K562 (cell line): ENCODE results near the gene PPP1R13L. TPM values are rescaled to one million over a fixed set of nuclear protein-coding genes. Genes with fewer than 3 reads are reported as not detected.

Experiments
- BACH1 ChIP-seq: fragments of 200-800 bp; sonication (Bioruptor generic); IDR thresholded peaks from 2 replicates; pipeline ENCODE4 v1.6.1; 2016; ENCODE audit warnings: missing genetic modification characterization, missing compliant biosample characterization
- BDP1 ChIP-seq: IDR thresholded peaks from 3 replicates; pipeline ENCODE4 v1.6.1; 2011; ENCODE audit not compliant: insufficient read length, insufficient read depth
- NR2F6 ChIP-seq: fragments of 450-650 bp; formaldehyde crosslinking; IDR thresholded peaks from 2 replicates; pipeline ENCODE4 v1.4.0; 2020; ENCODE audit warnings: mild to moderate bottlenecking
- SP2 ChIP-seq: IDR thresholded peaks from 2 replicates; pipeline ENCODE4 v1.6.1; 2011; ENCODE audit warnings: mild to moderate bottlenecking, low read depth, low read length, moderate library complexity; ENCODE audit not compliant: poor library complexity, severe bottlenecking; ENCODE audit errors: extremely low read depth
- ZNF311 ChIP-seq: fragments of 250-450 bp; sonication (Bioruptor Pico); IDR thresholded peaks from 2 replicates; pipeline ENCODE4 v1.4.0; 2020; ENCODE audit warnings: mild to moderate bottlenecking, moderate library complexity
- ZNF444 ChIP-seq: fragments of 250-450 bp; sonication (Bioruptor Pico); IDR thresholded peaks from 2 replicates; pipeline ENCODE4 v1.4.0; 2020; ENCODE audit warnings: mild to moderate bottlenecking, moderate library complexity
- polyA plus RNA-seq, 8 experiments: library from polyadenylated mRNA; depleted of rRNA in 4 of 8; stranded (reverse) in 5 of 8; unstranded in 3 of 8; fragments of >200 nt; fragmentation: Nextera tagmentation in 2 of 8; fragmentation: Illumina TruSeq in 1 of 8; extraction: Ambion mirVana in 2 of 8; extraction: Trizol in 1 of 8; gene quantifications; 2 replicates each; pipeline versions ENCODE4 v1.2.1 to v1.2.3, GENCODE V29; 2011 to 2014; ENCODE audit warnings: inconsistent platforms in 1 of 8, missing spikeins in 1 of 8
- total RNA-seq, 7 experiments: library from RNA; depleted of rRNA in 6 of 7; stranded (reverse); fragments of >200 nt in 6 of 7; fragmentation: Illumina TruSeq in 2 of 7; extraction: Trizol in 2 of 7; gene quantifications; 2 replicates each; pipeline versions ENCODE4 v1.2.1 to v1.2.3, GENCODE V29; 2011 to 2021; ENCODE audit warnings: low replicate concordance in 1 of 7
- TF ChIP-seq, protein P1 (sequence below): fragments of 450-650 bp; formaldehyde crosslinking; IDR thresholded peaks from 2 replicates; pipeline ENCODE4 v1.4.0; 2020; ENCODE audit warnings: mild to moderate bottlenecking, moderate library complexity
- TF ChIP-seq, protein P2 (sequence below), 3 experiments: IDR thresholded peaks in 2 of 3; conservative IDR thresholded peaks in 1 of 3; 2 replicates each; pipeline ENCODE4 v1.5.1; 2011 to 2012; ENCODE audit warnings: low read length in 3 of 3, mild to moderate bottlenecking in 3 of 3, control low read depth in 2 of 3, improper control_type of control experiment in 1 of 3, inconsistent platforms in 1 of 3, low read depth in 1 of 3, mixed read lengths in 1 of 3, moderate library complexity in 1 of 3; ENCODE audit not compliant: insufficient read depth in 2 of 3
- TF ChIP-seq, protein P3 (sequence below): fragments of 450-650 bp; IDR thresholded peaks from 2 replicates; pipeline ENCODE4 v1.6.1; 2018; ENCODE audit not compliant: partially characterized antibody
- TF ChIP-seq, protein P4 (sequence below): fragments of 200-800 bp; sonication (Bioruptor generic); IDR thresholded peaks from 2 replicates; pipeline ENCODE4 v1.6.1; 2017; ENCODE audit warnings: missing genetic modification characterization, missing compliant biosample characterization
- TF ChIP-seq, protein P5 (sequence below): fragments of 200-800 bp; sonication (Bioruptor generic); IDR thresholded peaks from 2 replicates; pipeline ENCODE4 v1.6.1; 2017; ENCODE audit warnings: missing genetic modification characterization, missing compliant biosample characterization

The PPP1R13L gene
- total and polyA plus RNA-seq, 9 of the 15 experiments (the other 6 are each of a cell fraction or from before 2014, with no cell fraction given), result 0.32 to 6.7 (median 2.0) TPM

DNA sequence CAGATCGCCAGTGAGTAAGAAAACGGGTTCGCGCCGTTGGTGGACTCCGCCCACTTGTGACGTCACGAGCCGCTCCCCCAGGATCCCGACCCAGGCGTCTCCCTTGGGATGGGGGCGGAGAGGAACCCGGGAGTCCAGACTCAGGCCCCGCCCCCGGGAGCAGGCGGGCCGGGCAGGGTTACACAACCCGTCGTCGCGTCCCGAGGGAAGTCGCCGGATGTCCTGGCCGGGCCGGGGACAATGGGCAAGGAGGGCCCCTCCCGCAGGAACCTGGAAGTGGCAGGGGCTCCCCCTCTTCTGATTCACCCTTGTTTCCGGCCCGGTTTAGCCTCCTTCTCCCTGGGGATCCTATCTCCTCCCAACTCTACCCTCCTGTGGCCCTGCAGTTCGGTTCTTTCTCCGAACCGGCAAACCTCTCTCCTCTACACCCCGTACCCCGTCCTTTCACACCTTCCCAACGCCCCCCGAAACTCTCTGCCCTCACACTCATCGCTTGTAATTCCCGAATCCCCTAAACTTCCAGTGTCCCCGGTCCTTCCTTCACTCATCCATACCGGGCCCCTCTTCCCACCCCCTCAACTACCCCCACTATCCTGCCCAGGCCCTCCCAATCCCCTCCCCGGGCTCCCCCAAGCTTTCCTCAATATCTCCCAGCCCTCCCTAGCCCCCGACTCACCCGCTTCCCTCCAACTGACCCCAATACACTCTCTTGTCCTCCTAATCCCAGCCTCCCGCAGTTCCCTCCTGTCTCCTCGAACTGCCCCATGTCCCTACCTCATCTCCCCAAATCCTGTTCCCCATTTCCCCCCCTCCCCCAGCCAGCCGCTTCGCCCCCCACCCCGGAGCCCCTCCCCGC lies 38.8 kb upstream of the PPP1R13L start (continued):
- TF ChIP-seq, protein P1, sequence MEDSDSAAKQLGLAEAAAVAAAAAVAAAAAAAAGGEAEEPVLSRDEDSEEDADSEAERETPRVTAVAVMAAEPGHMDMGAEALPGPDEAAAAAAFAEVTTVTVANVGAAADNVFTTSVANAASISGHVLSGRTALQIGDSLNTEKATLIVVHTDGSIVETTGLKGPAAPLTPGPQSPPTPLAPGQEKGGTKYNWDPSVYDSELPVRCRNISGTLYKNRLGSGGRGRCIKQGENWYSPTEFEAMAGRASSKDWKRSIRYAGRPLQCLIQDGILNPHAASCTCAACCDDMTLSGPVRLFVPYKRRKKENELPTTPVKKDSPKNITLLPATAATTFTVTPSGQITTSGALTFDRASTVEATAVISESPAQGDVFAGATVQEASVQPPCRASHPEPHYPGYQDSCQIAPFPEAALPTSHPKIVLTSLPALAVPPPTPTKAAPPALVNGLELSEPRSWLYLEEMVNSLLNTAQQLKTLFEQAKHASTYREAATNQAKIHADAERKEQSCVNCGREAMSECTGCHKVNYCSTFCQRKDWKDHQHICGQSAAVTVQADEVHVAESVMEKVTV (CRISPR knock-in tag), result no peak
- TF ChIP-seq, protein P2, sequence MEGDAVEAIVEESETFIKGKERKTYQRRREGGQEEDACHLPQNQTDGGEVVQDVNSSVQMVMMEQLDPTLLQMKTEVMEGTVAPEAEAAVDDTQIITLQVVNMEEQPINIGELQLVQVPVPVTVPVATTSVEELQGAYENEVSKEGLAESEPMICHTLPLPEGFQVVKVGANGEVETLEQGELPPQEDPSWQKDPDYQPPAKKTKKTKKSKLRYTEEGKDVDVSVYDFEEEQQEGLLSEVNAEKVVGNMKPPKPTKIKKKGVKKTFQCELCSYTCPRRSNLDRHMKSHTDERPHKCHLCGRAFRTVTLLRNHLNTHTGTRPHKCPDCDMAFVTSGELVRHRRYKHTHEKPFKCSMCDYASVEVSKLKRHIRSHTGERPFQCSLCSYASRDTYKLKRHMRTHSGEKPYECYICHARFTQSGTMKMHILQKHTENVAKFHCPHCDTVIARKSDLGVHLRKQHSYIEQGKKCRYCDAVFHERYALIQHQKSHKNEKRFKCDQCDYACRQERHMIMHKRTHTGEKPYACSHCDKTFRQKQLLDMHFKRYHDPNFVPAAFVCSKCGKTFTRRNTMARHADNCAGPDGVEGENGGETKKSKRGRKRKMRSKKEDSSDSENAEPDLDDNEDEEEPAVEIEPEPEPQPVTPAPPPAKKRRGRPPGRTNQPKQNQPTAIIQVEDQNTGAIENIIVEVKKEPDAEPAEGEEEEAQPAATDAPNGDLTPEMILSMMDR (IDR thresholded peaks at IDR 0.05 in 2 of 3, conservative IDR thresholded peaks at IDR 0.05 in 1 of 3; ENCODE audit: insufficient read depth in 2 of 3, low read depth in 1 of 3, low read length in 3 of 3), result no peak
- TF ChIP-seq BDP1, result no peak
- no peak for TF ChIP-seq BACH1
- TF ChIP-seq ZNF311, result no peak
- TF ChIP-seq, protein P3, sequence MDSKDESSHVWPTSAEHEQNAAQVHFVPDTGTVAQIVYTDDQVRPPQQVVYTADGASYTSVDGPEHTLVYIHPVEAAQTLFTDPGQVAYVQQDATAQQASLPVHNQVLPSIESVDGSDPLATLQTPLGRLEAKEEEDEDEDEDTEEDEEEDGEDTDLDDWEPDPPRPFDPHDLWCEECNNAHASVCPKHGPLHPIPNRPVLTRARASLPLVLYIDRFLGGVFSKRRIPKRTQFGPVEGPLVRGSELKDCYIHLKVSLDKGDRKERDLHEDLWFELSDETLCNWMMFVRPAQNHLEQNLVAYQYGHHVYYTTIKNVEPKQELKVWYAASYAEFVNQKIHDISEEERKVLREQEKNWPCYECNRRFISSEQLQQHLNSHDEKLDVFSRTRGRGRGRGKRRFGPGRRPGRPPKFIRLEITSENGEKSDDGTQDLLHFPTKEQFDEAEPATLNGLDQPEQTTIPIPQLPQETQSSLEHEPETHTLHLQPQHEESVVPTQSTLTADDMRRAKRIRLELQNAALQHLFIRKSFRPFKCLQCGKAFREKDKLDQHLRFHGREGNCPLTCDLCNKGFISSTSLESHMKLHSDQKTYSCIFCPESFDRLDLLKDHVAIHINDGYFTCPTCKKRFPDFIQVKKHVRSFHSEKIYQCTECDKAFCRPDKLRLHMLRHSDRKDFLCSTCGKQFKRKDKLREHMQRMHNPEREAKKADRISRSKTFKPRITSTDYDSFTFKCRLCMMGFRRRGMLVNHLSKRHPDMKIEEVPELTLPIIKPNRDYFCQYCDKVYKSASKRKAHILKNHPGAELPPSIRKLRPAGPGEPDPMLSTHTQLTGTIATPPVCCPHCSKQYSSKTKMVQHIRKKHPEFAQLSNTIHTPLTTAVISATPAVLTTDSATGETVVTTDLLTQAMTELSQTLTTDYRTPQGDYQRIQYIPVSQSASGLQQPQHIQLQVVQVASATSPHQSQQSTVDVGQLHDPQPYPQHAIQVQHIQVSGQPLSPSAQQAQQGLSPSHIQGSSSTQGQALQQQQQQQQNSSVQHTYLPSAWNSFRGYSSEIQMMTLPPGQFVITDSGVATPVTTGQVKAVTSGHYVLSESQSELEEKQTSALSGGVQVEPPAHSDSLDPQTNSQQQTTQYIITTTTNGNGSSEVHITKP, result peak; percentile 90
- no peak for TF ChIP-seq ZNF444 (CRISPR knock-in tag)
- no peak for TF ChIP-seq SP2
- TF ChIP-seq, protein P4, sequence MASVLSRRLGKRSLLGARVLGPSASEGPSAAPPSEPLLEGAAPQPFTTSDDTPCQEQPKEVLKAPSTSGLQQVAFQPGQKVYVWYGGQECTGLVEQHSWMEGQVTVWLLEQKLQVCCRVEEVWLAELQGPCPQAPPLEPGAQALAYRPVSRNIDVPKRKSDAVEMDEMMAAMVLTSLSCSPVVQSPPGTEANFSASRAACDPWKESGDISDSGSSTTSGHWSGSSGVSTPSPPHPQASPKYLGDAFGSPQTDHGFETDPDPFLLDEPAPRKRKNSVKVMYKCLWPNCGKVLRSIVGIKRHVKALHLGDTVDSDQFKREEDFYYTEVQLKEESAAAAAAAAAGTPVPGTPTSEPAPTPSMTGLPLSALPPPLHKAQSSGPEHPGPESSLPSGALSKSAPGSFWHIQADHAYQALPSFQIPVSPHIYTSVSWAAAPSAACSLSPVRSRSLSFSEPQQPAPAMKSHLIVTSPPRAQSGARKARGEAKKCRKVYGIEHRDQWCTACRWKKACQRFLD (CRISPR knock-in tag), result no peak; the same call in 1 of the 2 replicates
- TF ChIP-seq NR2F6 (CRISPR knock-in tag), result no peak
- TF ChIP-seq, protein P5, sequence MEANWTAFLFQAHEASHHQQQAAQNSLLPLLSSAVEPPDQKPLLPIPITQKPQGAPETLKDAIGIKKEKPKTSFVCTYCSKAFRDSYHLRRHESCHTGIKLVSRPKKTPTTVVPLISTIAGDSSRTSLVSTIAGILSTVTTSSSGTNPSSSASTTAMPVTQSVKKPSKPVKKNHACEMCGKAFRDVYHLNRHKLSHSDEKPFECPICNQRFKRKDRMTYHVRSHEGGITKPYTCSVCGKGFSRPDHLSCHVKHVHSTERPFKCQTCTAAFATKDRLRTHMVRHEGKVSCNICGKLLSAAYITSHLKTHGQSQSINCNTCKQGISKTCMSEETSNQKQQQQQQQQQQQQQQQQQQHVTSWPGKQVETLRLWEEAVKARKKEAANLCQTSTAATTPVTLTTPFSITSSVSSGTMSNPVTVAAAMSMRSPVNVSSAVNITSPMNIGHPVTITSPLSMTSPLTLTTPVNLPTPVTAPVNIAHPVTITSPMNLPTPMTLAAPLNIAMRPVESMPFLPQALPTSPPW, result no peak
